H1 (cell line): ENCODE results near the gene SERPINB8. TPM values are rescaled to one million over a fixed set of nuclear protein-coding genes. Genes with fewer than 3 reads are reported as not detected.

Experiments used
- JUN ChIP-seq: IDR thresholded peaks from 2 replicates; pipeline ENCODE4 v1.6.1; 2011; ENCODE audit warnings: low read depth, mild to moderate bottlenecking, improper control_type of control experiment, low read length
- PHF8 ChIP-seq: fragments of 200-600 bp; sonication (generic); conservative IDR thresholded peaks from 2 replicates; pipeline ENCODE4 v1.7.1; 2012; ENCODE audit warnings: low read depth, mild to moderate bottlenecking, inconsistent platforms, low read length, moderate library complexity
- POLR2A ChIP-seq, 2 experiments: IDR thresholded peaks; 1 replicate in 1 of 2; 2 replicates in 1 of 2; pipeline ENCODE4 v1.6.1; 2011; ENCODE audit warnings: low read depth in 2 of 2, low read length in 2 of 2, mild to moderate bottlenecking in 2 of 2; ENCODE audit errors: control extremely low read depth in 1 of 2
- SIRT6 ChIP-seq: IDR thresholded peaks from one replicate; pipeline ENCODE4 v1.7.1; 2012; ENCODE audit warnings: low read length, inconsistent platforms
- SIX5 ChIP-seq: IDR thresholded peaks from 2 replicates; pipeline ENCODE4 v1.6.1; 2011; ENCODE audit warnings: mild to moderate bottlenecking, low read depth, low read length
- polyA plus RNA-seq, 7 experiments: library from polyadenylated mRNA; depleted of rRNA in 3 of 7; stranded (reverse) in 5 of 7; unstranded in 2 of 7; fragments of >200 nt in 5 of 7; fragments of 200-250 nt in 2 of 7; gene quantifications; 1 replicate in 5 of 7; 2 replicates in 1 of 7; 4 replicates in 1 of 7; pipeline versions ENCODE4 v1.2.1 to v1.2.3, GENCODE V29; 2011 to 2013; ENCODE audit warnings: missing spikeins in 2 of 7, mixed read lengths in 2 of 7
- total RNA-seq: library from RNA; stranded (reverse); fragmentation: NEBNext Ultra II Directional; extraction: Animal tissue kit (Norgen Biotek cat#: 25700); gene quantifications from 2 replicates; pipeline ENCODE4 v1.2.1, GENCODE V29; 2021
- TF ChIP-seq, protein P1 (sequence below): fragments of 300-600 bp; sonication (generic); IDR thresholded peaks from 2 replicates; pipeline ENCODE4 v1.7.1; 2012; ENCODE audit warnings: low read length, moderate library complexity, mild to moderate bottlenecking, inconsistent platforms; ENCODE audit not compliant: insufficient replicate concordance

SERPINB8 gene
- total and polyA plus RNA-seq, 2 of the 8 experiments (the other 6 are each of a cell fraction or from before 2014, with no cell fraction given) = 0.42 to 1.2 TPM

DNA sequence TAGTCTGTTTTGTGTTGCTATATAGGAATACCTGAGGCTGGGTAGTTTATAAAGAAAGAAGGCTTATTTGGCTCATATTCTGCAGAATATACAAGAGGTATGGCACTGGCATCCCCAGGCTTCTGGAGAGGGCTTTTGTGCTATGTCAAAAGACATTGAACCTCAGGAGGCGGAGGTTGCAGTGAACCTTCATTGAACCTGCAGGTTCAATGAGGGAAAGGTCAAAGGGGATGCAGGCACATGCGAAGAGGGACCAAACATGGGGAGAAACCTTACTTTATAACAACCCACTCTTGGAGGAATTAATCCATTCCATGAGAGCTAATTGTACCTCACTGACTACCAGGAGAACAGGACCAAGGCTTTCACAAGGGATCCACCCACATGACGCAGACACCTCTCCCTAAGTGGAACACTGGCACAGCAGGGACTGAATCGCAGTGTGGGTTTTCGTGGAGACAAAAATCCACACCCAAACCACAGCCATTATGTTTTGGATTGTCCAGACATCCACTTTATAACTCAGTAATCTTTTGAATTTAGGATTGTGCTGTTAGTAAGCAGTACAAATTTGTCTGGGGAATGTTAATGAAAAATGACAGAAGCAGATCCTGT, 4.1 kb upstream of the SERPINB8 start (continued):
- TF ChIP-seq, protein P1, sequence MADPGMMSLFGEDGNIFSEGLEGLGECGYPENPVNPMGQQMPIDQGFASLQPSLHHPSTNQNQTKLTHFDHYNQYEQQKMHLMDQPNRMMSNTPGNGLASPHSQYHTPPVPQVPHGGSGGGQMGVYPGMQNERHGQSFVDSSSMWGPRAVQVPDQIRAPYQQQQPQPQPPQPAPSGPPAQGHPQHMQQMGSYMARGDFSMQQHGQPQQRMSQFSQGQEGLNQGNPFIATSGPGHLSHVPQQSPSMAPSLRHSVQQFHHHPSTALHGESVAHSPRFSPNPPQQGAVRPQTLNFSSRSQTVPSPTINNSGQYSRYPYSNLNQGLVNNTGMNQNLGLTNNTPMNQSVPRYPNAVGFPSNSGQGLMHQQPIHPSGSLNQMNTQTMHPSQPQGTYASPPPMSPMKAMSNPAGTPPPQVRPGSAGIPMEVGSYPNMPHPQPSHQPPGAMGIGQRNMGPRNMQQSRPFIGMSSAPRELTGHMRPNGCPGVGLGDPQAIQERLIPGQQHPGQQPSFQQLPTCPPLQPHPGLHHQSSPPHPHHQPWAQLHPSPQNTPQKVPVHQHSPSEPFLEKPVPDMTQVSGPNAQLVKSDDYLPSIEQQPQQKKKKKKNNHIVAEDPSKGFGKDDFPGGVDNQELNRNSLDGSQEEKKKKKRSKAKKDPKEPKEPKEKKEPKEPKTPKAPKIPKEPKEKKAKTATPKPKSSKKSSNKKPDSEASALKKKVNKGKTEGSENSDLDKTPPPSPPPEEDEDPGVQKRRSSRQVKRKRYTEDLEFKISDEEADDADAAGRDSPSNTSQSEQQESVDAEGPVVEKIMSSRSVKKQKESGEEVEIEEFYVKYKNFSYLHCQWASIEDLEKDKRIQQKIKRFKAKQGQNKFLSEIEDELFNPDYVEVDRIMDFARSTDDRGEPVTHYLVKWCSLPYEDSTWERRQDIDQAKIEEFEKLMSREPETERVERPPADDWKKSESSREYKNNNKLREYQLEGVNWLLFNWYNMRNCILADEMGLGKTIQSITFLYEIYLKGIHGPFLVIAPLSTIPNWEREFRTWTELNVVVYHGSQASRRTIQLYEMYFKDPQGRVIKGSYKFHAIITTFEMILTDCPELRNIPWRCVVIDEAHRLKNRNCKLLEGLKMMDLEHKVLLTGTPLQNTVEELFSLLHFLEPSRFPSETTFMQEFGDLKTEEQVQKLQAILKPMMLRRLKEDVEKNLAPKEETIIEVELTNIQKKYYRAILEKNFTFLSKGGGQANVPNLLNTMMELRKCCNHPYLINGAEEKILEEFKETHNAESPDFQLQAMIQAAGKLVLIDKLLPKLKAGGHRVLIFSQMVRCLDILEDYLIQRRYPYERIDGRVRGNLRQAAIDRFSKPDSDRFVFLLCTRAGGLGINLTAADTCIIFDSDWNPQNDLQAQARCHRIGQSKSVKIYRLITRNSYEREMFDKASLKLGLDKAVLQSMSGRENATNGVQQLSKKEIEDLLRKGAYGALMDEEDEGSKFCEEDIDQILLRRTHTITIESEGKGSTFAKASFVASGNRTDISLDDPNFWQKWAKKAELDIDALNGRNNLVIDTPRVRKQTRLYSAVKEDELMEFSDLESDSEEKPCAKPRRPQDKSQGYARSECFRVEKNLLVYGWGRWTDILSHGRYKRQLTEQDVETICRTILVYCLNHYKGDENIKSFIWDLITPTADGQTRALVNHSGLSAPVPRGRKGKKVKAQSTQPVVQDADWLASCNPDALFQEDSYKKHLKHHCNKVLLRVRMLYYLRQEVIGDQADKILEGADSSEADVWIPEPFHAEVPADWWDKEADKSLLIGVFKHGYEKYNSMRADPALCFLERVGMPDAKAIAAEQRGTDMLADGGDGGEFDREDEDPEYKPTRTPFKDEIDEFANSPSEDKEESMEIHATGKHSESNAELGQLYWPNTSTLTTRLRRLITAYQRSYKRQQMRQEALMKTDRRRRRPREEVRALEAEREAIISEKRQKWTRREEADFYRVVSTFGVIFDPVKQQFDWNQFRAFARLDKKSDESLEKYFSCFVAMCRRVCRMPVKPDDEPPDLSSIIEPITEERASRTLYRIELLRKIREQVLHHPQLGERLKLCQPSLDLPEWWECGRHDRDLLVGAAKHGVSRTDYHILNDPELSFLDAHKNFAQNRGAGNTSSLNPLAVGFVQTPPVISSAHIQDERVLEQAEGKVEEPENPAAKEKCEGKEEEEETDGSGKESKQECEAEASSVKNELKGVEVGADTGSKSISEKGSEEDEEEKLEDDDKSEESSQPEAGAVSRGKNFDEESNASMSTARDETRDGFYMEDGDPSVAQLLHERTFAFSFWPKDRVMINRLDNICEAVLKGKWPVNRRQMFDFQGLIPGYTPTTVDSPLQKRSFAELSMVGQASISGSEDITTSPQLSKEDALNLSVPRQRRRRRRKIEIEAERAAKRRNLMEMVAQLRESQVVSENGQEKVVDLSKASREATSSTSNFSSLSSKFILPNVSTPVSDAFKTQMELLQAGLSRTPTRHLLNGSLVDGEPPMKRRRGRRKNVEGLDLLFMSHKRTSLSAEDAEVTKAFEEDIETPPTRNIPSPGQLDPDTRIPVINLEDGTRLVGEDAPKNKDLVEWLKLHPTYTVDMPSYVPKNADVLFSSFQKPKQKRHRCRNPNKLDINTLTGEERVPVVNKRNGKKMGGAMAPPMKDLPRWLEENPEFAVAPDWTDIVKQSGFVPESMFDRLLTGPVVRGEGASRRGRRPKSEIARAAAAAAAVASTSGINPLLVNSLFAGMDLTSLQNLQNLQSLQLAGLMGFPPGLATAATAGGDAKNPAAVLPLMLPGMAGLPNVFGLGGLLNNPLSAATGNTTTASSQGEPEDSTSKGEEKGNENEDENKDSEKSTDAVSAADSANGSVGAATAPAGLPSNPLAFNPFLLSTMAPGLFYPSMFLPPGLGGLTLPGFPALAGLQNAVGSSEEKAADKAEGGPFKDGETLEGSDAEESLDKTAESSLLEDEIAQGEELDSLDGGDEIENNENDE = no peak
- TF ChIP-seq PHF8 (no peak), JUN (no peak), POLR2A (IDR thresholded peaks at IDR 0.05; ENCODE audit: control extremely low read depth in 1 of 2, low read depth in 2 of 2, low read length in 2 of 2) (no peak), SIX5 (no peak), SIRT6 (no peak)
